KOPT-K1 (cell line): ENCODE data around the gene CD46.

ENCODE experiments used
- H3K27ac ChIP-seq: fragments of 200-600 bp; sonication (generic); 2 replicates; pipeline ENCODE4 v1.5.1; 2016; ENCODE audit warnings: antibody characterized with exemption, mild to moderate bottlenecking, low read depth, low read length; ENCODE audit not compliant: poor library complexity, severe bottlenecking
- H3K36me3 ChIP-seq: fragments of 200-600 bp; sonication (generic); 2 replicates; pipeline ENCODE4 v1.5.1; 2017; ENCODE audit warnings: antibody characterized with exemption, mild to moderate bottlenecking, low read length, moderate library complexity; ENCODE audit not compliant: insufficient read depth
- H3K9me3 ChIP-seq: fragments of 200-600 bp; sonication (generic); 2 replicates; pipeline ENCODE4 v1.5.1; 2017; ENCODE audit warnings: antibody characterized with exemption, low read length, mild to moderate bottlenecking; ENCODE audit not compliant: insufficient read depth, poor library complexity, severe bottlenecking

The CD46 gene

DNA sequence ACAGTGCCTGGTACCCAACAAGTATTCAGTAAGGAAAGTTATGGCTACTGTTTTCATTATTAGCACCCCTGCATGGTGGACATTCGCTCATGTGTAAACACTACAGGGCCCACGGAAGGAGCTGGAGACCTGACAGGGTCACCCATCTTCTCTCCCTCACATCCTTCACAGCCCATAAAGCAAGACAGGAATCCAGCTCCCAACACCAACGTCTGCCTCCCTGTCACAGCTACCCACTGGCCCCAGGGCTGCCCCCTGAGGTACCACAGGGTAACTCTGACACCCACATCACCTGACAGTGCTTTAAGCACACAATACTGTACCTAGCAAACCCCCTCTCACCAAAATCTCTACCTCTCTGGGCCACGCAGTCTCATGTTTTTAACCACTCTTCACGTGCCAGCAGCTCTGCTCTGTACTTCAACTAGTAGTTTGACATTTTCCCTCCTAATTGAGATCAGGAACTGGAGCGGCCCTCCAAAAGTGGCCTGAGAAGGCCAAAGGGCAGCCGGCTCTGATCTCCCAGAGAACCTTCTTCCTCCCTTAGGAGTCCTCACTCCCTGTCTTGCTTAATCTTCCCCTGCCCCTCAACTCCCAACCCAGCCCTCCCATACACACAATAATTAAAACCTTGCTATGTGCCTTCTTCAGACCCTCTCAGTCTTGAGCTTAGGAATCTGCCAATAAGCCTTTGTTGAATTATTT lies 82.3 kb downstream of the CD46 start:
- H3K9me3 ChIP-seq = no peaks in the 10 kb centered on the region
- H3K36me3 ChIP-seq = peaks cover 100% of the 10 kb centered on the region
- no peak overlapping the region for H3K27ac ChIP-seq

- Histone ChIP-seq H3K27ac (no peak overlapping the region), H3K9me3 (no peaks in the 10 kb centered on the region), H3K36me3 (peaks cover 98% of the 10 kb centered on the region)
These were observed 84.1 kb downstream of the CD46 start for GRCh38 chr1:207835958-207836357.

GRCh38 chr1:207836591-207837347 lies 84.9 kb downstream of the CD46 start:
- H3K9me3 ChIP-seq = no peaks in the 10 kb centered on the region
- H3K27ac ChIP-seq = no peak overlapping the region
- peaks cover 93% of the 10 kb centered on the region for H3K36me3 ChIP-seq

- Histone ChIP-seq H3K36me3 (peaks cover 93% of the 10 kb centered on the region), H3K27ac (no peak overlapping the region), H3K9me3 (no peaks in the 10 kb centered on the region)
These were observed 85.8 kb downstream of the CD46 start for GRCh38 chr1:207837673-207838072.

GRCh38 chr1:207838156-207839082 lies 86.6 kb downstream of the CD46 start:
- Histone ChIP-seq H3K9me3 (no peaks in the 10 kb centered on the region), H3K27ac (no peak overlapping the region), H3K36me3 (peaks cover 93% of the 10 kb centered on the region)

- Histone ChIP-seq H3K9me3 (no peaks in the 10 kb centered on the region), H3K36me3 (peaks cover 93% of the 10 kb centered on the region), H3K27ac (no peak overlapping the region)
These were observed 87.2 kb downstream of the CD46 start for GRCh38 chr1:207839083-207839413.

GRCh38 chr1:207840380-207840779 lies 88.5 kb downstream of the CD46 start:
- Histone ChIP-seq H3K9me3 (no peaks in the 10 kb centered on the region), H3K36me3 (peaks cover 93% of the 10 kb centered on the region), H3K27ac (no peak overlapping the region)

GRCh38 chr1:207841293-207841692 lies 89.4 kb downstream of the CD46 start:
- H3K27ac ChIP-seq = no peak overlapping the region
- peaks cover 93% of the 10 kb centered on the region for H3K36me3 ChIP-seq
- H3K9me3 ChIP-seq = no peaks in the 10 kb centered on the region

- Histone ChIP-seq H3K36me3 (peaks cover 93% of the 10 kb centered on the region), H3K27ac (no peak overlapping the region), H3K9me3 (no peaks in the 10 kb centered on the region)
These were observed 90.0 kb downstream of the CD46 start for GRCh38 chr1:207841901-207842300.

DNA sequence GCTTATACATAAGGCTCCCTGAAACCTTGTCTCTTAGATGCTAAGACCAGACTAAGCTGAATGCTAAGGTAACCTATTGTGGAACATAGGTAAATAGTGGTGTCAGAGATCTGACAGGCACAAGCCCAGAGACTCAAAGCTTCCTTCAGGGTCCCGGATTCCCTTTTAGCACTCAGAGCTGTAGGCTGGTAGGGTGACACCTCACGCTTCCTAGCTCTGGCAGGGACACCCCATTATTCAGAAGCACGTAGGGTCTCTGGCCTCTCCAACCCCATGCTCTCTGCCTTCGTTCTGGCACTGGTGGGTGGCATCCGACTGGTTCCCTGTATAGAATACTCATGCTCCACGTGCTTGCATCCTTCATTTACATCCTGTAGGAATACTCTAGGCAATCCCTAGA lies 90.7 kb downstream of the CD46 start:
- Histone ChIP-seq H3K27ac (no peak overlapping the region), H3K9me3 (no peaks in the 10 kb centered on the region), H3K36me3 (peaks cover 93% of the 10 kb centered on the region)

DNA sequence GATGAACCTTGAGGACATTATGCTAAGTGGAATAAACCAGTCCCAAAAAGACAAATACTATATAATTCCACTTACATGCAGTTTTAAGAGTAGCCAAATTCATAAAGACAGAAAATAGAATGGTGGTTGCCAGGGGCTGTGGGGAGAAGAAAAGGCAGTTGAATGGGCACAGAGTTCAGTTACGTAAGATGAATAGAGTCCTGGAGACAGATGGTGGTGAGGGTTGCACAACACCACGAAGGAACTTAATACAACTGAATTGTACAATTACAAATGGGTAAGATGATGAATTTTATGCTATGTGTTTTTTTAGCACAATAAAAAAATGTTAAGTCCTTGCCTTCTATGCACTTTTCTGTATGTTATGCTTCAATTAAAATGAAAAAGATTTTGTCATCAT lies 92.5 kb downstream of the CD46 start:
- H3K27ac ChIP-seq = no peak overlapping the region
- H3K36me3 ChIP-seq = peaks cover 92% of the 10 kb centered on the region
- no peaks in the 10 kb centered on the region for H3K9me3 ChIP-seq
